Measurements from ENCODE around the gene PRRT1B. TPM values are rescaled to one million over a fixed set of nuclear protein-coding genes. Genes with fewer than 3 reads are reported as not detected.
"Not testable (repeated sequence)": the region's sequence is repeated elsewhere in the genome, so short reads cannot be mapped to it uniquely, and the experiment has no call there.

The PRRT1B gene
- total RNA-seq, 6 experiments from 2014 or later, result not detected

GRCh38 chr9:131537946-131538345 is 7.4 kb upstream of the PRRT1B start:
- no peak for DNase-seq
- Mint-ChIP-seq H3K36me3 (ENCODE audit: low read depth) (peaks cover 9% of the 10 kb centered on the region), H3K4me3 (no peak overlapping the region), H3K27me3 (ENCODE audit: insufficient read depth) (peaks cover 7% of the 10 kb centered on the region), H3K9me3 (peaks cover 11% of the 10 kb centered on the region), H3K4me1 (ENCODE audit: low read depth) (no peaks in the 10 kb centered on the region), H3K27ac (no peak overlapping the region)
- no peak for TF ChIP-seq CTCF (IDR thresholded peaks at IDR 0.05)

DNA sequence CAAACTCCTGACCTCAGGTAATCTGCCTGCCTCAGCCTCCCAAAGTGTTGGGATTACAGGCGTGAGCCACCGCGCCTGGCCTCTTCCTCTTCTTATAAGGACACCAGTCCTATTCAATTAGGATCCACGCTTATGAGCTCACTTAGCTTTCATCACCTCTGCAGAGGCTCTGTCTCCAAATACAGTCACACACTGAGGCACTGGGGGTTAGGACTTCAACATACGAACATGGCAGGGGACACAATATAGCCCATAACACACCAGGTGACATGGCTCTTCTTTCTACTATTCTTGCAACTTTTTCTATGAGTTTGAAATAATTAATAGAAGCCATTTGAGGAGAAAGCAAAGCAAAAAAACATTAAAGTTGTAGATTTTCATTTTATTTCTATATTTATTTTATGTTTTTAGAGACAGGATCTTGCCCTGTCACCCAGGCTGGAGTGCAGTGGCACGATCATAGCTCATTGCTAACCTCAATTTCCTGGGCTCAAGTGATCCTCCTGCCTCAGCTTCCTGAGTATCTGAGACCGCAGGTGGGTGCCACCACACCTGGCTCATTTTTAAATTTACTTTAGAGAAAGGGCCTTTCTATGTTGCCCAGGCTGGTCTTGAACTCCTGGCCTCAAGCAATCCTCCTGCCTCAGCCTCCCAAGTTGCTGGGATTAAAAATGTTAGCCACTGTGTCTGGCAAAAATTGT is 6.0 kb upstream of the PRRT1B start:
- peaks cover 12% of the 10 kb centered on the region for H3K27me3 Mint-ChIP-seq (ENCODE audit: insufficient read depth)
- no peak overlapping the region for H3K27ac Mint-ChIP-seq
- H3K4me3 Mint-ChIP-seq, result no peak overlapping the region
- H3K4me1 Mint-ChIP-seq (ENCODE audit: low read depth), result no peaks in the 10 kb centered on the region
- peaks cover 21% of the 10 kb centered on the region for H3K36me3 Mint-ChIP-seq (ENCODE audit: low read depth)
- H3K9me3 Mint-ChIP-seq, result peaks cover 26% of the 10 kb centered on the region
- TF ChIP-seq CTCF (IDR thresholded peaks at IDR 0.05), result no peak
- DNase-seq, result no peak

- Mint-ChIP-seq H3K36me3 (ENCODE audit: low read depth) (peaks cover 24% of the 10 kb centered on the region), H3K4me3 (no peak overlapping the region), H3K27me3 (ENCODE audit: insufficient read depth) (peaks cover 38% of the 10 kb centered on the region), H3K9me3 (peaks cover 33% of the 10 kb centered on the region), H3K4me1 (ENCODE audit: low read depth) (peaks cover 5% of the 10 kb centered on the region), H3K27ac (no peak overlapping the region)
- no peak for TF ChIP-seq CTCF (IDR thresholded peaks at IDR 0.05)
- DNase-seq, result no peak
Measured at GRCh38 chr9:131543141-131543540, 2.2 kb upstream of the PRRT1B start.

GRCh38 chr9:131545786-131546335 is 538 bp downstream of the PRRT1B start:
- peaks cover 5% of the 10 kb centered on the region for H3K4me1 Mint-ChIP-seq (ENCODE audit: low read depth)
- no peak for DNase-seq
- H3K36me3 Mint-ChIP-seq (ENCODE audit: low read depth), result peaks cover 24% of the 10 kb centered on the region
- H3K4me3 Mint-ChIP-seq, result no peak overlapping the region
- TF ChIP-seq CTCF (IDR thresholded peaks at IDR 0.05), result no peak
- H3K9me3 Mint-ChIP-seq, result peaks cover 33% of the 10 kb centered on the region
- H3K27ac Mint-ChIP-seq, result no peak overlapping the region
- H3K27me3 Mint-ChIP-seq (ENCODE audit: insufficient read depth), result peaks cover 42% of the 10 kb centered on the region

- TF ChIP-seq CTCF (IDR thresholded peaks at IDR 0.05), result 0 out of 2 replicates have a peak, but pooled peaks have one; percentile 8
- Mint-ChIP-seq H3K27ac (no peak overlapping the region), H3K9me3 (peaks cover 33% of the 10 kb centered on the region), H3K27me3 (ENCODE audit: insufficient read depth) (peaks cover 44% of the 10 kb centered on the region), H3K4me3 (peak overlapping the region; percentile 75), H3K36me3 (ENCODE audit: low read depth) (peaks cover 24% of the 10 kb centered on the region), H3K4me1 (ENCODE audit: low read depth) (peaks cover 5% of the 10 kb centered on the region)
- no peak for DNase-seq
Measured at GRCh38 chr9:131546336-131547084, 1.2 kb downstream of the PRRT1B start.

GRCh38 chr9:131549186-131549585 is 3.9 kb downstream of the PRRT1B start:
- not testable (repeated sequence) for H3K4me1 Mint-ChIP-seq (ENCODE audit: low read depth); H3K36me3 Mint-ChIP-seq (ENCODE audit: low read depth); DNase-seq; H3K9me3 Mint-ChIP-seq; H3K4me3 Mint-ChIP-seq; H3K27ac Mint-ChIP-seq
- H3K27me3 Mint-ChIP-seq (ENCODE audit: insufficient read depth), result peaks cover 49% of the 10 kb centered on the region

- peaks cover 42% of the 10 kb centered on the region for H3K27me3 Mint-ChIP-seq (ENCODE audit: insufficient read depth)
- not testable (repeated sequence) for H3K27ac Mint-ChIP-seq; DNase-seq; H3K9me3 Mint-ChIP-seq; H3K36me3 Mint-ChIP-seq (ENCODE audit: low read depth); H3K4me1 Mint-ChIP-seq (ENCODE audit: low read depth); H3K4me3 Mint-ChIP-seq
Measured at GRCh38 chr9:131550465-131550864, 5.1 kb downstream of the PRRT1B start.

Measured in HFFc6 (cell line).